Ecto neural progenitor cell (in vitro differentiated cells): ENCODE measurements around the gene GAK.
"Not testable (repeated sequence)": the region's sequence is repeated elsewhere in the genome, so short reads cannot be mapped to it uniquely, and the experiment has no call there.

Experiments used
- DNase-seq: peaks from one replicate; pipeline ENCODE4 v3.0.0-alpha.2; 2018; ENCODE audit warnings: low spot score

The GAK gene

GRCh38 chr4:926538-926937 is 5.6 kb downstream of the GAK start:
- no peak for DNase-seq

GRCh38 chr4:925771-926500 is 6.2 kb downstream of the GAK start:
- peak; percentile 42 for DNase-seq

DNA sequence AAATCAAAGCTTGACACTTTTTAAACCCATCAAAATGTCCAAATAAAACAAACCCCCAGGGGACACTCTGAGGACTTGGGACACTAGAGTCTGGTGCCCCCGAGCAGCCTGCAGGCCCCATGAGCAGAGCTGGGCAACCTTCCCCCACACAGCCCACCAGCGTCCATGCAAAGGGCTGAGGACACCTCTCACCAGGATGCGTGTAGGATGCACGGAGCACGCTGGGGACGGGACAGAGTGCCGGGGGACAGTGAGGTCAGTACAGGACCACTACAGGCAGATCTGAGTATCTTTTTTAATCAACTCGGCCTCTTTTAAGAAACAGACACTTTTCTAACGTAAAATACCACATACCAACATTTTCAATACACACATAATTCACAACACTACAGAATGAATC is 6.9 kb downstream of the GAK start:
- DNase-seq: peak; percentile 33

DNA sequence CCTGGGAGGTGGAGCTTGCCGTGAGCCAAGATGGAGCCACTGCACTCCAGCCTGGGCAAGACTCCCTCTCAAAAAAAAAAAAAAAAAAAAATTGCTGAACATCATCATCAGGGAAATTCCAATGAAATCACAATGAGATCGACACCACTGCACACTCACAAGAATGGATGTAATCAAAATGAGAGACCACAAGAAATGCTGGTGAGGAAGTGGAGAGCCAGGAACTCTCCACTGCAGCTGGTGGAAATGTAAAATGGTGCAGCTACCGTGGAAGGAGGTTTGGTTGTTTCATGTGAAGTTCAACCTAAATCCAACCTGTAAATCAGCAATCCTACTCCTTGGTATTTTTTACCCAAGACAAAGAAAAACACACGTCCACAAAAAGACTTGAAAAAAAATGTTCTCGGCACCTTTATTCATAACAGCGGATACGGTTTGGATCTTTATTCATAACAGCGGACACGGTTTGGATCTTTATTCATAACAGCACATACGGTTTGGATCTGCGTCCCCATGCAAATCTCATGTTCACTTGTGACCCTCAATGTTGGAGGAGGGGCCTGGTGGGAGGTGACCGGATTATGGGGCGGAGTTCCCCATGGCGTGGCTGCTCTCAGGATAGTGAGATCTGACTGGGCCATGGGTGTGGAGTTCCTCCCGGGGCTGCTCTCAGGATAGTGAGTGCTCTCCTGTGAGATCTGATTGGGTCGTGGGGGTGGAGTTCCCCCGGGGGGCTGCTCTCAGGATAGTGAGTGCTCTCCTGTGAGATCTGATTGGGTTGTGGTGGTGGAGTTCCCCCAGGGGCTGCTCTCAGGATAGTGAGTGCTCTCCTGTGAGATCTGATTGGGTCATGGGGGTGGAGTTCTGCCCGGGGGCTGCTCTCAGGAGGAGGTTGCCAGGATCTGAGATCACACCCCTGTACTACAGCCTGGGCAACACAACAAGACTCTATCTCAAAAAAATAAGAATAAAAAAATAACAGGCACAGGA is 7.7 kb downstream of the GAK start:
- DNase-seq: peak; percentile 49

GRCh38 chr4:921830-922331 is 10.2 kb downstream of the GAK start:
- no peak for DNase-seq

- DNase-seq: not testable (repeated sequence)
These were observed 13.0 kb downstream of the GAK start for GRCh38 chr4:919004-919680.

DNA sequence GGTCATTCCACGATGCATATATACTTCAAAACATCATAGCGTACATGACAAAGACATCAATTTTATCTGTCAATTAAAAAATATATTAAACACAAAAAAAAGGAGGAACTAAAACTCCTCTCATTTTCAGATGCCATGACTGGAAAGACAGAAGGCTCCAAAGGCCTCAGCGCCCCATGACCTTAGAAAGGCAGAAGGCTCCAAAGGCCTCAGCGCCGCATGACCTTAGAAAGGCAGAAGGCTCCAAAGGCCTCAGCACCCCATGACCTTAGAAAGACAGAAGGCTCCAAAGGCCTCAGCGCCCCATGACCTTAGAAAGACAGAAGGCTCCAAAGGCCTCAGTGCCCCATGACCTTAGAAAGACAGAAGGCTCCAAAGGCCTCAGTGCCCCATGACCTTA is 13.5 kb downstream of the GAK start:
- DNase-seq: not testable (repeated sequence)

DNA sequence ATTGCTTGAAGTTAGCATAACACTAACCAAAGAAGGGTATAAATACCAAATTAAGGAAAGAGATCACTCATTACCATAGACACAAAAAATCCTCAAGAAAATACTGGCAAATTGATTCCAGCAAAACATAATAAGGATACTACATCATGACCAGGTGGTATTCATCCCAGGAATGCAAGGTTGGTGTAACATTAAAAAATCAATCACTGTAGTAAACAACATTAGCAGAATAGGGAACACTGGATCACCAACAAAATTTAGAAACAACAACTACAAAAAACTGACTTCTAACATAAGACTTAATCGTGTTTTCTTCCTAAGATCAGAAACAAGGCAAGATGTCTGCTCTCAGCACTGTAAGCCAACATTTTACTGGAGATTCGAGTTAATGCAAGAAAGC is 14.1 kb downstream of the GAK start:
- DNase-seq: no peak

GRCh38 chr4:917466-917865 is 14.7 kb downstream of the GAK start:
- DNase-seq: no peak

GRCh38 chr4:915595-915994 is 16.5 kb downstream of the GAK start:
- DNase-seq: no peak

DNA sequence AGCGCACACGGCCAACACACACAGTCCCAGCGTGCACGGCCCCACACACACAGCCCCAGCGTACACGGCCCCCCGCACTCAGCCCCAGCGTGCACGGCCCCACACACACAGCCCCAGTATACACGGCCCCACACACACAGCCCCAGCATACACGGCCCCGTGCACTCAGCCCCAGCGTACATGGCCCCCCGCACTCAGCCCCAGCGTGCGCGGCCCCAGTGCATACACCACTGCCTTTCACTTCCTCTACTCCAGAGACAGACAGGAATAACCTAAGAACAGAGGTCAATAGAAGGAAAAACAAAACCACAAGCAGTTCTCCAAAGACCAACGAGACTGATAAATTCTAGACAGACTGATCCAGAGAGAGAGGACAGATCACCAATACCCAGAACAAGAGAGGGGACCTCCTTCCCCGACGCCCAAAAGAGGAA is 17.1 kb downstream of the GAK start:
- no peak for DNase-seq

DNA sequence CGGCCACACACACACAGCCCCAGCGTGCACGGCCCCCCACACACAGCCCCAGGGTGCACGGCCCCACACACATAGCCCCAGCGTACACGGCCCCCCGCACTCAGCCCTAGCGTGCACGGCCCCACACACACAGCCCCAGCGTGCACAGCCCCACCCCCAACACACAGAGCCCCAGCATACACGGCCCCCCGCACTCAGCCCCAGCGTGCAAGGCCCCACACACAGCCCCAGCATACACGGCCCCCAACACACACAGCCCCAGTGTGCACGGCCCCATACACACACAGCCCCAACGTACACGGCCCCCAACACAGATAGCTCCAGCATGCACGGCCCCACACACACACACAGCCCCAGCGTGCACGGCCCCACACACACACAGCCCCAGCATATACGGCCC is 17.6 kb downstream of the GAK start:
- no peak for DNase-seq

- DNase-seq: no peak
These were observed 18.9 kb downstream of the GAK start for GRCh38 chr4:913280-913618.

DNA sequence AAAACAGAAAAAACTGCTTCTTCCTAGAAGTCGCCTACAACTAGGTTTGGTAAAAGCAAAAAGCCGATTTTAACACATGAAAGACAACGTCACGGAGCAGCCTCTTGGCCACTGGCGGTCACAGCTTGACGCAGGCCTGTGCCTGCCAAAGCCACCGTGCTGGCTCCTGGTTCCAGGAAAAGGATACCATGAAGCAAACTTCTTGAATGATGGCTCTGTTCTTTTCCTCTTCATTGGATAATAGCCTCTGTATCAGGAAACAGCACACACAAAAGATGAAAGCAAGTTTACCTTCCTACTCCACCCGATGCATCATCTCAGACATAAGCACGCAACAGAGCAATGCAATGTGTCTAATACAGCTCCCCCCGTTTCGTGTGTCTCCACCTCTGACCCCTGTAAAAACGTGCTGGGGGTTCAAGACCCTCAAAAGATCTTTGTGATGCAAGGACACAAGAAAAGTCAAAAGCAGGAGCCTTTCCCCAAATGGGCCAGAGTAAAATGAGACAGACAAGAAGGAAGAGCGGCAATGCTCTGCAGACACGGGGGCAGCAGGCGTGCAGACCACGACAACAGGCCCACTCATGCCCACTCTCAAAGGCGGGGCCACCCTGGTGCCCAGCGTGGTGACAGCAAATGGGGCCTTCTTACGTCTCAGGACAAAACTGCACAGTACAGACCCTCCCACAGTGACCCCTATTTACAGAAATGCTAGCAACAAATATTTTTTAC is 19.4 kb downstream of the GAK start:
- DNase-seq: no peak

DNA sequence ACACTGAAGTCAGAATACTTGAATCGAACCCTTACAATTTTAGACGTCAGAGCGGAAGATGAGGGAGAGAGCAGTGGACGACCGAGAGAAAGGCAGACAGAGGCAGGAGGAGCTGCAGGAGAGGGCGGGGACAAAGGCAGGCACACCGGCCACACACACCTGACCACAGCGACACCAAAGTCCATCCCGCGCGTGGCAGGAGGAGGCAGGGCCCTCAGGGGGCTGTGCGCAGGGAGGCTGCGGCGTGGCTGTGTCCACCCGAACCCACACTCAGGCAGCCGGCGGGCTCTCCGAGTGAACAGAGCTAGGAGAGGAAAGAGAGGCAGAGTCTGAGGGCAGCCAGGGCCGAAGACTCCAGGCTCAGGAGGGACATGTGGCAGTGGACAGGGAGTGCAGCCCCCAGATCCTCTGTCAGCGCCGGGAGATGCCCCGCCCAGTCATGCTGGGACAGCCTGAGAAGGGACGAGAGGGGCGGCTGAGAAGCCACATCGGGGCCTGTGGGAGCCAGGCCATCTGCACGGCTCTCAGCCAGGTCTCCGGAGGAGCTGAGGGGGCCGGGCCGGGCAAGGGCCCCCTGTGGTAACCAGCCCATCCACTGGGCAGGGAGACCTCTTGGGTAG is 20.1 kb downstream of the GAK start:
- DNase-seq: no peak

GRCh38 chr4:911221-911751 is 20.8 kb downstream of the GAK start:
- DNase-seq: no peak

DNA sequence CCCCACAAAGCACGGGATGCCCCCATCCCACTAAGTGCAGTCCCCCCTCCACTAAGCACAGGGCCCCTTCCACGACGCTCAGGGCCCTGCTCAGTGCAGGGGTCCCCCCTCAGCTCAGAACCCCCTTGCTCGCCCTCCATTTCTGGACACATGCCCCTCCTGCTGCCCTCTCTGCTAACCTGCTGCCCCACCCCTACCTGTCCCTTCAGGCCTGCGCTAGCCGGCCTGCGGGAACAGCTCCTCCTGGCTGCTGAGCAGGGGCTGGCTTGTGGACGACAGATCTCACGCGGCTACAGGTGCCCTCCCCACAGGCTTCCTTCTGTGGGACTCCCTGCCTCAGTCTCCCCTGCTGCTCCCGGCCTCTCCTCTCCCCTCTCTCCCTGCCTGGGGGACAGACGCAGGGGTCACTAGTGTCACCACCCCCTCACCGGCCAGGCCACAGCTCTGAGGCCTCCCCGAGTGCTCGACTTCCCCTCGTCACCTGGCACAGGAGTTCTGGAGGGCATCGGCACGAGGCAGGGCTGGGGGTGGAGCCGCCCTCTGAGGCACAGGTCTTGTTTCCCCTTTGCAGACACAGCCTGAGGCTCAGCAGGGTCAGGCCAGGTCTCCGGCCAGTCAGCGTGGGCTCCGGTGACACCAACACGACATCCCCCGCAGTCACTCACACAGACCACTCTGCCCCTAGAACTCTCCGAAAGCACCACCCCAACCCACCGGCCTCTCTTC is 21.6 kb downstream of the GAK start:
- DNase-seq: no peak

- no peak for DNase-seq
These were observed 22.3 kb downstream of the GAK start for GRCh38 chr4:909821-910220.

- no peak for DNase-seq
These were observed 23.0 kb downstream of the GAK start for GRCh38 chr4:909131-909571.

GRCh38 chr4:907691-908425 is 24.3 kb downstream of the GAK start:
- no peak for DNase-seq
